ENCODE results near the gene SLC6A19. TPM values are rescaled to one million over a fixed set of nuclear protein-coding genes. Genes with fewer than 3 reads are reported as not detected.

Gene SLC6A19
- total RNA-seq, 4 donors from 2014 or later = not detected

GRCh38 chr5:1200495-1201326 is 684 bp upstream of the SLC6A19 start:
- TF ChIP-seq CTCF (IDR thresholded peaks at IDR 0.05) = no peak
- DNase-seq (ENCODE audit: low spot score) = no peak
- ATAC-seq (ENCODE audit: low FRiP score) = no peak

GRCh38 chr5:1202026-1202797 is 817 bp downstream of the SLC6A19 start:
- TF ChIP-seq CTCF (IDR thresholded peaks at IDR 0.05) = no peak
- no peak for DNase-seq (ENCODE audit: low spot score)
- no peak for ATAC-seq (ENCODE audit: low FRiP score)

DNA sequence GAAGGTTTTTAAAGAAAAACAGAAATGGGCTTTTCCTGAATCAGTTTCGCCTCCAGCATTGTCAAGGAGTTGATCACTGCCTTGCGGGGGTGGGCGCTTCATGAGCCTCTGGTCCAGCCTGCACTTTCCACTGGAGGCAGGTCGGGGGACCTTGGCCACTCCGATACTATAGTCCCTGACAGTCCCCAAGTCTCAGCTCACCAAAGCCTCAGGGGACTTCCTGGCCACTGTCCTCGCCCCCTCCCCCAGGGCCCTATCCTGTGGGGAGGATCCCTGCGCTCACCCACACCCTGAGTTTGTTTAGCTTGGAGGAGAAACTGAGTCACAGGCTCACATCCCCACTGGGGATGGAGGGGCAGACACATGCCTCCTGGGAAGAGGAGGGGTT is 1.4 kb downstream of the SLC6A19 start:
- DNase-seq (ENCODE audit: low spot score) (no peak), ATAC-seq (ENCODE audit: low FRiP score) (no peak)
- no peak for TF ChIP-seq CTCF (IDR thresholded peaks at IDR 0.05)

DNA sequence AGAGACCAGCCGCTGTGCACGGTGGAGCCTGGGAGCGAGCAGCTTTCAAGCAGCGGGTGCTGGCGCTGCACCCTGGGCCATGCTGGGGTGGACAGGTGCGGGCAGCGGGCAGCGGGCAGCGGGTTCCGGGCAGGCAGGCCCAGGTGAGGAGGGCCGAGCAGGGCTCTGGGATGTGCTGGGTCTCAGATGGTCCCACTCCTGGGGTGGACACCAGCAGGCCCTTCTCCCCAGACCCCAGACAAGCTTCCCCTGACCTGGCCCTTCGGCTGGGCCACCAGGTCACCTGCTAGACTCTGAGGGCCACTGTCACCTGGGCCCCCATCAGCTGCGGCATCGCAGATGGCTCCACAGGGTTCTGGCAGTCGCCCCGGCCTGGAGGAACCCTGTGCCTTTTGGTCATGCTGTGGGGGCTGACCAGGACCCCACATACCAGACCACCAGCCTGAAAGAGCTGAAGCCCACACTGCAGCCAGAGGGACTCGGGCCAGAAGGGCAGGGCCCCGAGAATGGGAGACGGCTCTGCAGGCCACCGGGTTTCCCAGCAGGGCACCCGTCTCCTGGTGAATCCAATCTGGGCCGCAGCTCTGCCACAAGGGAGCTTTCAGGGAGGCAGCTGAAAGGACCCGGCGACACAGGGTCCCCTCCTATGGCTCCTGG is 2.0 kb downstream of the SLC6A19 start:
- no peak for TF ChIP-seq CTCF (IDR thresholded peaks at IDR 0.05)
- DNase-seq (ENCODE audit: low spot score) = no peak
- ATAC-seq (ENCODE audit: low FRiP score) = no peak

GRCh38 chr5:1203968-1204692 is 2.7 kb downstream of the SLC6A19 start:
- ATAC-seq (ENCODE audit: low FRiP score) (no peak), DNase-seq (ENCODE audit: low spot score) (no peak)
- TF ChIP-seq CTCF (IDR thresholded peaks at IDR 0.05) = no peak

- TF ChIP-seq CTCF (IDR thresholded peaks at IDR 0.05) = no peak
- ATAC-seq (ENCODE audit: low FRiP score) = no peak
- no peak for DNase-seq (ENCODE audit: low spot score)
These were observed 3.4 kb downstream of the SLC6A19 start for GRCh38 chr5:1204693-1205242.
